HG03469 (cell line): ENCODE measurements around the gene ZRANB3.
"Not testable (repeated sequence)": the region's sequence is repeated elsewhere in the genome, so short reads cannot be mapped to it uniquely, and the experiment has no call there.

Source experiments
- ATAC-seq: cut with Tn5 transposase; IDR thresholded peaks from one replicate; pipeline ENCODE4 v1.9.1; 2021; ENCODE audit warnings: mild to moderate bottlenecking, moderate library complexity, moderate number of reproducible peaks; ENCODE audit not compliant: unreplicated experiment

Gene ZRANB3

DNA sequence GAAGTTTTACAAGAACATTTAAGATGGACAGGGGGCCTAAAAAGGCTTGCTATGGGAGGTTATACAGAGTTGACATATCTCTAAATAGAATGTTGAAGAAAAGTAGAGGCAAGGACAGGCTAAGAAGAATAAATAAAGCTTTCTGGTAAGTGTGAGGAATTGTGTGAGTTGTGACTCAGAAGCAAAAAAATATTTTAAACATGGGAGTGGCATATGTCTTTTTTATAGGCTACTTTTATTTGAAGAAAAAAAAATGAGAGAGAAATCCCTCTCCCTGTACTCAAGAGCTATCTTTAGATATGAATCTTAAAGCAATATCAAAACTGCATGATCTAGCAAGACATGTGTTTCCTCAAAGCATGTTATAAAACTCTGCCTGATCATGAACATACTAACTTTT lies 437.8 kb downstream of the ZRANB3 start:
- no peak for ATAC-seq

DNA sequence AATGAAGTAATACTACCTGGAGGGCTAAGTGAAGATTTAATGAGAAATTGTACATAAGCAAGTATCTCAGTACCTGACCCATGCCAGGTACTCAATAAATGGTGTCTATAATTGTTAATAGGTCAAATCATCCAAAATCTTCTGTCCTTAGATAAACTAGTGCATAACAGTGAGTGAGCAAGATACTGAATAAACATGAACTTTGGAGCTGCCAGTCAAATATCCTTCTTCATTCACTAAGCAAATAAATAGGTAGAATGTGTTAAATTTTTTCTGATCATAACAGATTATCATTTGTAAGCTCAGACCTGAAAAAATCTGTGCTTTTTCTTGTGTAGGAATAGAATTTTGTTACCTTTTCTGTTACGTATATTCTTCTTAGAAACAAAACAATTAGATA lies 439.3 kb downstream of the ZRANB3 start:
- no peak for ATAC-seq

DNA sequence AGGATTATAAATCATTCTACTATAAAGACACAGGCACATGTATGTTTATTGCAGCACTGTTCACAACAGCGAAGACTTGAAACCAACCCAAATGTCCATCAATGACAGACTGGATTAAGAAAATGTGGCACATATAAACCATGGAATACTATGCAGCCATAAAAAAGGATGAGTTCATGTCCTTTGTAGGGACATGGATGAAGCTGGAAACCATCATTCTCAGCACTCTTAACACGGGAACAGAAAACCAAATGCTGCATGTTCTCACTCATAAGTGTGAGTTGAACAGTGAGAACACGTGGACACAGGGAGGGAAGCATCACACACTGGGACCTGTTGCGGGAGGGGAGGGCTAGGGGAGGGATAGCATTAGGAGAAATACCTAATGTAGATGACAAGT lies 441.4 kb downstream of the ZRANB3 start:
- not testable (repeated sequence) for ATAC-seq
